Stimulated activated CD4-positive, alpha-beta T cell treated with anti-CD3 and anti-CD28 coated beads, TNF-alpha, amount 100 ng/mL, for 24 hours (primary cell): Measurements from ENCODE around the gene AMOTL2.

ENCODE experiments used
- DNase-seq, 3 experiments: peaks; one replicate each; pipeline ENCODE4 v3.0.0-alpha.2; 2020; ENCODE audit warnings: low read depth in 3 of 3

AMOTL2 gene

DNA sequence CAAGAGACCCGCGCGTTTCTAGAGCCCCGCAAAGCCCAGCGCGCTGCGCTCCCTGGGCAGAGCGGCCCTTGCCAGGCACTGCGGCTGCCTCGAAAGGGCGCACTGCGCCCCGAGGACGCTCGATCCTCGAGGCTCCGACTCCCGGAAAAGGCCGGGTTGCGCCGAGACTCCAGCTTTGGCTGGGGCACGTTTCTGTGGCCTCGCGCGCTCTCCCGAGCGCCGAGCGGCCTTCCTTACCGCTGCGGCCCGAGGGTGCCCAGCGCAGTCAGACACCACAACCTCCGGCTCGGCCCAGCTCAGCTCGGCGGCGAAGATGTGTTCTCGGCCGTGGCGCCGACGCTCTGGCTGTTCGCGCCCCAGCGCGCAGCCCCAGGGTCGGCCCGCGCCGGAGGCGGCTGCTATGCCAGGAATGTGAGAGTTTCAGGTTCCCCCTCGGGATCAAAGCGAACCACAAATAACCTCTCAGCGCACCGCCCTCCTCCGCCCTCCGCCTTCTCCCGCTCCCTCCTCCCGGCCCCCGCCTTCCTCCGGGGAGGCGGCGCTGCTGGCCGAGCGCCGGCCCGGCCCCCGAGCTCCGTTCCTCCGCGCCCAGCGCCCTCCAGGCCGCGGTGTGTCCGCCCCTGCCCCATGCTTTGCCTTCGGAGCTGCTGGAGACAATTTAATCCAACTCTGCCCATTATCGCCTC is at the start of gene AMOTL2:
AMOTL2 (minus strand) TSS at position 343 of the 686 bp plus-strand sequence. CDS start 3,014 bp downstream, outside the sequence.
- peak in 1 of 3 experiments; percentile 34 for DNase-seq

DNA sequence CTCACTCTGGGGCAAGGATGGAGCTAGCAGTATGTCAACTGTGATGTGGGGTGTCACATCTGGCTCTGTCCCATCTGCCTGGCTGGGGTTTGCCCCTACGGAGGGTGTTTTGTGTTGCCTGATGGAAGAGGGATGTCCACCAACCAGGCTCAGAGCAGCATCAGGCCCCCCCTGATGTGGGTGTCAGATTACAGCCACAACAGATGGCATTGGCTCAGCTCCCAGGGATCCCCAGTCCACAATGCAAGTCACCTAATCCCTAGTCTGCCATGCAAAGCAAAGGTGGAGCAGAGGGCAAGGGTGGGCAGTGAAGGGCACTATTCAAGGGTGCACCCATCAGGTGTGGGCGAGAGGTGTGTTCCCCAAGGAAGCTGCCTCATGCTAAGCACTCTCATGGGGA is 48.9 kb upstream of the AMOTL2 start:
- no peak for DNase-seq

GRCh38 chr3:134419960-134420321 is 45.7 kb upstream of the AMOTL2 start:
- DNase-seq, result no peak

DNA sequence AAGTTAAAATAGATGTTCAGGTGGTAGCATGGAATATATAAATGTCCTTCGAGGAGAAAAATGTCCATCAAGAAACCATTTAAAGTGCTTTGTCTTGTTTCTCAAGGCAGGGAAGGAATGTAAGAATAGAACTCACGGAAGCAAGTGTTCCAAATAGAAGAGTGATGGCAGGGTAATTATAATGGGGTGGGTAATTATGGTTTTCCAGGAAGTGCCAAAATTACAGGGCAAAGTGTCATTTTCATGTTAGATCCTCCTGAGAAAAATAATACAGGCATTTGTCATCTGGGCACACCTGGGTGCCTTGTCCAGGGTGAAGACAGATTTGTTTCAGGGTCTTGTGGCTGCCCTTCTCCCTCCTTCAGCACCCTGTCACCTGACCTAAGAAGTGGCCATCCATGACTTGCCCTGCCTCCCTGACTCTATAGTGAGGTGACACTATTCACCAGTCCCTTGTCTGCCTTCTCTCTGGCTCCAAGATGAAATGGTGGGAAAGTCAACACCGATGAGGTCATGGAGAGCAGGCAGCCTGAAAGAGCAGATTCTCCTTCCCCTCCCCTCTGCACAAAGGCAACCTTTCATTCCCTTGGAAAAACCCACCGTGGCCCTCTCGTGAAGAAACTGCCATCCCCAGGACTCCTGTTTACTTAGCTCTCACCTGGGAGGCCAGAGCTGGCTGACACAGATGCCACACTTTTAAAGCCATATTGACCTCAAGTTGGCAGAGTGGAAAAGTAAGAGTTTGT is 45.1 kb upstream of the AMOTL2 start:
- DNase-seq, result no peak

DNA sequence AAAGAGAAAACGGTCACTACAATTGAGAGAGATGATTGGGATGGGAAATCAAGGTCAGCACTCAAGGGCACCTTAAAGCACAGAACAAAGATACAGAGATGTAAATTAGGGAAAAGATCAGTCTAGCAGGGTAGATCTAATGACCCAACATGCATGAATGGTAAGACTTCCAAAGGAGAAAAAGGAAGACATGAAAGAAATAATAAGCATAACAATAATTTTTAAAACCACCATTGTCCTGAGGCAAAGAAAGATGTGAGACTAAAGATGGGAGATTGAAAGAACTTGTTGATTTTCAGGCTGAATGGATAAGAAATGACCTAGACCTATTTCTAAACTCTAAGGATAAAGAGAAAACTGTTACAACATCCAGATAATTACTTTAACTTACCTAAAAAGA is 34.8 kb upstream of the AMOTL2 start:
- no peak for DNase-seq

DNA sequence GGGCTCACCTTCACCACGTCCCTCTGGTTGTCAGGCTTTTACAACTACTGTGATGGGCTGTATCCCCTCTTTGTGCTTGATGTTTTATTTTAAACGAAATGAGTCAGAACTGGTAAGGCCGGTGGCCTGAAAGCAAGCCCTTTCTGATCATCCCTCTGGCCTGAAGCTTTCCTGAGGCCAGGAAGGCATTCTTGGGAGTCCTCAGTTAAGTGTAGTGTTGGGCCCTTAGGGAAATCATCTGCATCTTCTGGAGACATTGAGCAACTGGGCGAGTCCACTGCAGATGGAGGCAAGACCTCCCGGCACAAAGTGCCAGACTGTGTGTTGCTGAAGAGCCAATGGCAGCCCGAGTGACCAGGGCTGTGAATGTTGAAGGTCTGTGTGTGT is 33.0 kb upstream of the AMOTL2 start:
- DNase-seq, result no peak

DNA sequence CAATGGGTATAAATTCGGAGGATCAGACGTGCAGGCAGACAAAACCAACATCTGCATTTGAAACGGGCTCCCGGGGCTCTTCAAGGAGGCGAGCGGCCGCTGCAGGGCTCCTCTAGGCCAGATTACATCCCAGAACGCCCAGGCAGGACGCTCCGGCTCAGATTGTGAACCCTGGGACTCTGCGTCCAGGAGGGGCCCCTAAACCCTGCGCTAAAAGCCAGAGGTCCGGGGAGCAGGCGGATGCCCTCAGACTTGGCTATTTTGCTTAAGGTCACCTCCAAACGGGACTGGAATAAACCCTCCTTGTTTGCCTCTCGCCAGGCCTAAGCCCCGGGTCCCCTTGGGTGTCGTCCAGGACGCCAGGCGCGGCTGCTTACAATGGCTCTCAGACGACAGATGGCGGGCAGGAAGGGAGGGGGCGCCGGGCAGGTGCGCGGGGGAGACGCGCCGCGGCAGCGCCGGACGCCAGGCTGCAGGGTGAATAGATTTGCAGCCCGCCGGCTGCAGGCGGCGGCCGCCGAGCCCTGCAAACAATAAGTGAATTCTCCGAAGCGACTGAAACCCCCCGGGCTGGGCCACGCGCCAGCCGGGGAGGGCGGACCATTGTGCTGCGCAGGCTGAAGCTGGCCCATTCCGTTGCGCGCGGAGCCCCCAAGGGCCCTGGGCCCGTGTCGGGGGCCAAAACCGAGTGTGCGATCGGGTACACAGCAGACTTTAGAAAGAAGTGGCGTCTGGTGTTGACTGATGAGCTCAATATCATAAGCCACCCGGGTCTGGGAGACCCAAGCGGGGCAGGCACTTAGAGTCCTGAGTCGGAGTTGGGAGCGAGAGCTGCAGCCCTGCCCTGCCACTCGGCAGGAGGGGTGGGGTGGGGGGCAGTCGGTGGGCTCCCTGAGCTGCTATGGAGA is 32.3 kb upstream of the AMOTL2 start:
- peak in 1 of 3 experiments; percentile 5 for DNase-seq

- no peak for DNase-seq
Measured at GRCh38 chr3:134404366-134404885, 30.2 kb upstream of the AMOTL2 start.

DNA sequence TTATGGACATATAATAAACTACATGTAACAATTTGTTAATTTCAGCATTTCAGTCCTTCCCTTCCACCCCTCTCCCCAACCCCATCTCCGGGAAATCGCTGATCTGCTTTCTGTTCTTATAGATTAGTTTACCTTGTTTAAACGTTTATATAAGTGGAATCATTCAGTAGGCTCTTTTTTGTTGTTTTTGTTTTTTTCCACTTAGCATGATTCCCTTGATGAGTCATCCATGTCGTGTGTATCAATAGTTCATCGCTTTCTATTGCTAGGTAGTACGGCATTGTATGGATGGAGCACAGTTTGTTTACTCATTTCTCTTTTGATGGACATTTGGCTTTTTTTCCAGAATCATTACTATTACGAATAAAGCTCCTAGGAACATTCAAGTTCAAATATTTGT is 23.5 kb upstream of the AMOTL2 start:
- no peak for DNase-seq

DNA sequence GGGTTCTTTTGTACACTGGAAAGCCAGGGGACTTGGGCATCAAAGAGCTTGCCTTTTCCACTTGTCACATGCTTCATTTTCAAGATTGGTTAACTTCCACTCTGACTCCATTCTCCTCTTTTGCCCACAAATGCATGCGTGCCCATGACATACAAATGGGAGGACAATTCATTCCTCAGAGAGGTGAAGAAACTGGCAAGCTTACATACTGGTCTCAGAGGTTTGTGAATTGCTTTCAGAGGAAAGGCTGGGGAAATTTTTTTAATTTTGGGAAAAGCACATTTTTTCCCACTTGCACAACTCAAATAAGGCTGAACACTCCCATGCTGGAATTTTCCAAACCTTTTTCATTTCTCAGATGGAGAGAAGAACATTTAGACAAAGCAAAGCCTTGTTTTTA is 20.9 kb upstream of the AMOTL2 start:
- no peak for DNase-seq

DNA sequence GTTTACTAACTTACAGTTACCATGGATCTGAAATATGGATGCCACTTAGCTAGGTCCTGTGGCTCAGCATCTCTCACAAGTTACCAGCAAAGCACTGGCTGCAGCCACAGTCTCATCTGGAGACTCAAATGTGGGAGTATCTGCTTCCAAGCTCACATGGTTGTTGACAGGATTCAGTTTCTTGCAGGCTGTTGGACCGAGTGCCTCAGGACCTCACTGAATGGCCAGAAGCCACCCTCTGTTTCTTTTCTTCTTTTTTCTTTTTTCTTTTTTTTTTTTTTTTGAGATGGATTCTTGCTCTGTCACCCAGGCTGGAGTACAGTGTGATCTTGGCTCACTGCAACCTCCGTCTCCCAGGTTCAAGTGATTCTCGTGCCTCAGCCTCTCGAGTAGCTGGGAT is 20.1 kb upstream of the AMOTL2 start:
- DNase-seq, result no peak

- no peak for DNase-seq
Measured at GRCh38 chr3:134393074-134393473, 18.8 kb upstream of the AMOTL2 start.

GRCh38 chr3:134392336-134392983 is 18.2 kb upstream of the AMOTL2 start:
- DNase-seq, result no peak

GRCh38 chr3:134389865-134390264 is 15.6 kb upstream of the AMOTL2 start:
- DNase-seq, result no peak

GRCh38 chr3:134388788-134389485 is 14.7 kb upstream of the AMOTL2 start:
- no peak for DNase-seq

DNA sequence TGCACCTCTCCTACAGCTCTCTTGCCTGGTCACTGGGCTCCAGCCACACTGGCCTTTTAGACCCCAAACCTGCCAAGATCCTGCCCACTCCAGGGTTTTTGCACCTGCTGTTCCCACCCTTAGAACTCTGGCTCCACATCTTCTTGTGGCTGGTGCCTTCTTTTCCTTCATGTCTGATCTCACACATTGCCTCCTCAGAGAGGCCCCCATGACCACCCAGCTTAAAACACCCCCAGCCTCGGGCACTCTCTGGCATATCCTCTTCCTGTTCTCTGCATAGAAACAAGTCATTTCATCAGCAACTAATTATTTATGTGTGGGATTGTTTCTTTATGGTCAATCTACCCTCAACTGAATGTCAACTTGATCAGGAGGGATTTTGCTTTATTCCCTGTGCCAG is 14.0 kb upstream of the AMOTL2 start:
- DNase-seq, result no peak

DNA sequence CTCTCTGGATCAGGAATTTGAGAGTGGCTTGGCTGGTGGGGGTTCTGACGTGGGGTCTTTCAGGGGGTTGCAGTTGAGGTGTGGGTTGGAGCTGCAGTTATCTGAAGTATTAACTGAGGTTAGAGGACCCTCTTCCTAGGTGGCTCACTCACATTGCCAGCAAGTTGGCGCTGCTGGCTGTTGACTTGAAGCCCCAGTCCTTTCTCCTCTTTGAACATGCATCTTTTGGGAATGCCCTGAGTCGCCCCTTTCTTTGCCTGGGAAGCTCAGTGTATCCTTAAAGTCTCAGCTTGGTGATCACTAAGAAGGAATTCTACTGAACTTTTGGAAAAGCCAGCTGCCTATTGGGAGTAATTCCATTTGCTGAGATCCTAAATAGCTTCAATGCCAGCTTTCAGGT is 13.0 kb upstream of the AMOTL2 start:
- no peak for DNase-seq

GRCh38 chr3:134384963-134385362 is 10.7 kb upstream of the AMOTL2 start:
- no peak for DNase-seq

- DNase-seq, result no peak
Measured at GRCh38 chr3:134381831-134382442, 7.7 kb upstream of the AMOTL2 start.

- no peak for DNase-seq
Measured at GRCh38 chr3:134381076-134381475, 6.8 kb upstream of the AMOTL2 start.

DNA sequence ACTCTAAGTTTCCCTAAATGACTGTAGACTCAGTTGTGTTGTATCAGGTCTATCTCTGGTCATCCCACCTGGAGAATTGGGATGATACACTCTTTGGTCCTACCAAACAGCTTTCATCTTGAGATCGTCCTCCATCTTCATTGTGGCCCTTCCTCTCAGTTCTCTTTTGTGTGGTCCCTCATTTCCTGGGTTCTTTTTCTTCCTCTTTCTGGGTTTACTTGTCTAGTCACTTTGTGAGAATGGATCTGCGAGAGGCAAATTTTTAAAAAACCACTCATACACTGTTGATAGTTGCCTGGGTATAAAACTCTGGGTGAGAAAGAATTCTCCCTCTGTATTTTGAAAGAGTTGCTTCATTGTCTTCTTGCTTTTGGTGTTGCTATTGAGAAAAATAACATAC is 6.0 kb upstream of the AMOTL2 start:
- no peak for DNase-seq
